SU-DHL-6 (cell line): ENCODE results near the gene POLD4.

ENCODE experiments used
- EZH2phosphoT487 ChIP-seq: fragments of 200-600 bp; sonication (generic), shearing (Covaris generic); conservative IDR thresholded peaks from 2 replicates; pipeline ENCODE4 v1.6.1; 2018; ENCODE audit warnings: mild to moderate bottlenecking, antibody characterized with exemption, low read length, moderate library complexity, mixed read lengths
- TF ChIP-seq, protein P1 (sequence below): fragments of 200-600 bp; sonication (generic); IDR thresholded peaks from one replicate; pipeline ENCODE4 v1.5.1; 2017; ENCODE audit warnings: antibody characterized with exemption, mild to moderate bottlenecking, low read length, moderate library complexity; ENCODE audit not compliant: insufficient read depth, poor library complexity, severe bottlenecking

- TF ChIP-seq, protein P1, sequence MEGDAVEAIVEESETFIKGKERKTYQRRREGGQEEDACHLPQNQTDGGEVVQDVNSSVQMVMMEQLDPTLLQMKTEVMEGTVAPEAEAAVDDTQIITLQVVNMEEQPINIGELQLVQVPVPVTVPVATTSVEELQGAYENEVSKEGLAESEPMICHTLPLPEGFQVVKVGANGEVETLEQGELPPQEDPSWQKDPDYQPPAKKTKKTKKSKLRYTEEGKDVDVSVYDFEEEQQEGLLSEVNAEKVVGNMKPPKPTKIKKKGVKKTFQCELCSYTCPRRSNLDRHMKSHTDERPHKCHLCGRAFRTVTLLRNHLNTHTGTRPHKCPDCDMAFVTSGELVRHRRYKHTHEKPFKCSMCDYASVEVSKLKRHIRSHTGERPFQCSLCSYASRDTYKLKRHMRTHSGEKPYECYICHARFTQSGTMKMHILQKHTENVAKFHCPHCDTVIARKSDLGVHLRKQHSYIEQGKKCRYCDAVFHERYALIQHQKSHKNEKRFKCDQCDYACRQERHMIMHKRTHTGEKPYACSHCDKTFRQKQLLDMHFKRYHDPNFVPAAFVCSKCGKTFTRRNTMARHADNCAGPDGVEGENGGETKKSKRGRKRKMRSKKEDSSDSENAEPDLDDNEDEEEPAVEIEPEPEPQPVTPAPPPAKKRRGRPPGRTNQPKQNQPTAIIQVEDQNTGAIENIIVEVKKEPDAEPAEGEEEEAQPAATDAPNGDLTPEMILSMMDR = no peak
- TF ChIP-seq EZH2phosphoT487 = no peak
Observed at GRCh38 chr11:67384851-67385366, 31.6 kb upstream of the POLD4 start.
